ENCODE measurements around the gene SETBP1. TPM values are rescaled to one million over a fixed set of nuclear protein-coding genes. Genes with fewer than 3 reads are reported as not detected.
"Not testable (repeated sequence)": the region's sequence is repeated elsewhere in the genome, so short reads cannot be mapped to it uniquely, and the experiment has no call there.

The SETBP1 gene
- total and polyA plus RNA-seq, 4 donors: 1.3 to 85.0 (median 24.1) TPM

- ATAC-seq (ENCODE audit: low FRiP score): no peak
- H3K27ac ChIP-seq (ENCODE audit: low read depth in 1 of 2, low read length in 2 of 2): no peak overlapping the region
- no peaks in the 10 kb centered on the region for H3K9me3 ChIP-seq (ENCODE audit: control insufficient read depth, low read length)
- DNase-seq: no peak
- peaks cover 2 to 3% of the 10 kb centered on the region in 2 donors for H3K36me3 ChIP-seq (ENCODE audit: control insufficient read depth in 1 of 2, insufficient read depth in 2 of 2, low read length in 1 of 2)
- H3K4me3 ChIP-seq (ENCODE audit: low read length in 2 of 2): no peak overlapping the region
- WGBS, 2 donors: 93 to 94% methylated on average over 6 of the region's 6 CpGs
- H3K27me3 ChIP-seq (ENCODE audit: control insufficient read depth in 1 of 2, insufficient read depth in 2 of 2, low read length in 1 of 2): no peaks in the 10 kb centered on the region
- no peaks in the 10 kb centered on the region for H3K4me1 ChIP-seq (ENCODE audit: control insufficient read depth in 1 of 2, insufficient read depth in 2 of 2, low read length in 2 of 2)
- intact Hi-C loops (cut with DNase I): no loop called here
These were observed 35.2 kb downstream of the SETBP1 start for GRCh38 chr18:44715842-44716241.

DNA sequence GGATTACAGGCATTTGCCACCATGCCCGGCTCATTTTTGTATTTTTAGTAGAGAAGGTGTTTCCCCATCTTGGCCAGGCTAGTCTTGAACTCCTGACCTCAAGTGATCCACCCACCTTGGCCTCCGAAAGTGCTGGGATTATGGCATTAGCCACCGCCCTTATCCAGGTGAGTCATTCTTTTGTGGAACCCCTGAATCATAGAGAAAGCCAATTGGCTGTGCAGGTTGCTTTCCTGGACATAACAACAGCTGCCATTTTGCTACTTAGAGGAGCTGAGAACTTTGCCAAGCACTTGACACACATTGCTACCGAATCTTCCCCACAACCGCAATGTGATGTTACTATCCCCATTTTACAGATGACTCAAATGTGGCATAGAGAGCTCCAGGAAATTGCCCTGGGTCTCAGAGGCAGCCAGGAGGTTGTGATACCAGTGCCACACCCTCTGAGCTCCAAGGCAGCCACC lies 36.0 kb downstream of the SETBP1 start:
- WGBS, 2 donors: 95 to 96% methylated on average over 5 of the region's 5 CpGs
- no peak for DNase-seq
- Histone ChIP-seq H3K9me3 (ENCODE audit: control insufficient read depth, low read length) (no peaks in the 10 kb centered on the region), H3K4me3 (ENCODE audit: low read length in 2 of 2) (no peak overlapping the region), H3K27me3 (ENCODE audit: control insufficient read depth in 1 of 2, insufficient read depth in 2 of 2, low read length in 1 of 2) (no peaks in the 10 kb centered on the region), H3K4me1 (ENCODE audit: control insufficient read depth in 1 of 2, insufficient read depth in 2 of 2, low read length in 2 of 2) (no peaks in the 10 kb centered on the region), H3K36me3 (ENCODE audit: control insufficient read depth in 1 of 2, insufficient read depth in 2 of 2, low read length in 1 of 2) (peaks cover 2 to 3% of the 10 kb centered on the region in 2 donors), H3K27ac (ENCODE audit: low read depth in 1 of 2, low read length in 2 of 2) (no peak overlapping the region)
- intact Hi-C loops (cut with DNase I): no loop called here
- ATAC-seq (ENCODE audit: low FRiP score): no peak

- H3K4me3 ChIP-seq (ENCODE audit: low read length in 2 of 2): no peak overlapping the region
- no peak overlapping the region for H3K27ac ChIP-seq (ENCODE audit: low read depth in 1 of 2, low read length in 2 of 2)
- DNase-seq (no peak), ATAC-seq (ENCODE audit: low FRiP score) (no peak)
- H3K36me3 ChIP-seq (ENCODE audit: control insufficient read depth in 1 of 2, insufficient read depth in 2 of 2, low read length in 1 of 2): peaks cover 0 to 3% of the 10 kb centered on the region in 2 donors
- peaks cover 0 to 4% of the 10 kb centered on the region in 2 donors for H3K4me1 ChIP-seq (ENCODE audit: control insufficient read depth in 1 of 2, insufficient read depth in 2 of 2, low read length in 2 of 2)
- no peaks in the 10 kb centered on the region for H3K9me3 ChIP-seq (ENCODE audit: control insufficient read depth, low read length)
- WGBS, 2 donors: 93 to 95% methylated on average over 3 of the region's 3 CpGs
- intact Hi-C loops (cut with DNase I): no loop called here
- H3K27me3 ChIP-seq (ENCODE audit: control insufficient read depth in 1 of 2, insufficient read depth in 2 of 2, low read length in 1 of 2): no peaks in the 10 kb centered on the region
These were observed 38.9 kb downstream of the SETBP1 start for GRCh38 chr18:44719519-44720060.

DNA sequence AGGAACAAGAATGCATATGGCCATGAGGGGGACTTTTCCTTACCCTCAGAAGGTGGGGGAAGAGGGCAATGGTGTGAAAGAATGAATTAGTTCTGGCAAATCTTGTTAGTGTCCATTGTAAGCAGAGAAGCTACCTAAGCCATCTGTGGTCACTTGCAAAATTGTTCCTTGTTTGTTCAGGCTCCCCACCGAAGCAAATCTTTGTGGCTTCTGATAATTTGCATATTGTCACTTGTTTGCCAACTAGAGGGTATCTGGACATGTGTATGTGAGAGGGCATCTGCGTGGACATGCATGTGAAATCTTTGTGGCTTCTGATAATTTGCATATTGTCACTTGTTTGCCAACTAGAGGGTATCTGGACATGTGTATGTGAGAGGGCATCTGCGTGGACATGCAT lies 41.1 kb downstream of the SETBP1 start:
- intact Hi-C loops (cut with DNase I); ATAC-seq (ENCODE audit: low FRiP score); H3K9me3 ChIP-seq (ENCODE audit: control insufficient read depth, low read length); H3K27me3 ChIP-seq (ENCODE audit: control insufficient read depth in 1 of 2, insufficient read depth in 2 of 2, low read length in 1 of 2); H3K4me3 ChIP-seq (ENCODE audit: low read length in 2 of 2); DNase-seq; H3K36me3 ChIP-seq (ENCODE audit: control insufficient read depth in 1 of 2, insufficient read depth in 2 of 2, low read length in 1 of 2); H3K27ac ChIP-seq (ENCODE audit: low read depth in 1 of 2, low read length in 2 of 2); H3K4me1 ChIP-seq (ENCODE audit: control insufficient read depth in 1 of 2, insufficient read depth in 2 of 2, low read length in 2 of 2): not testable (repeated sequence)
- WGBS, 2 donors: 93 to 94% methylated on average over 3 of the region's 3 CpGs

GRCh38 chr18:44723411-44723810 lies 42.7 kb downstream of the SETBP1 start:
- Histone ChIP-seq H3K4me3 (ENCODE audit: low read length in 2 of 2) (no peak overlapping the region), H3K4me1 (ENCODE audit: control insufficient read depth in 1 of 2, insufficient read depth in 2 of 2, low read length in 2 of 2) (peaks cover 4 to 6% of the 10 kb centered on the region in 2 donors), H3K36me3 (ENCODE audit: control insufficient read depth in 1 of 2, insufficient read depth in 2 of 2, low read length in 1 of 2) (no peaks in the 10 kb centered on the region), H3K27ac (ENCODE audit: low read depth in 1 of 2, low read length in 2 of 2) (no peak overlapping the region), H3K9me3 (ENCODE audit: control insufficient read depth, low read length) (no peaks in the 10 kb centered on the region), H3K27me3 (ENCODE audit: control insufficient read depth in 1 of 2, insufficient read depth in 2 of 2, low read length in 1 of 2) (no peaks in the 10 kb centered on the region)
- no peak for DNase-seq
- intact Hi-C loops (cut with DNase I): no loop called here
- WGBS, 2 donors: 85 to 87% methylated on average over 6 of the region's 6 CpGs
- ATAC-seq (ENCODE audit: low FRiP score): no peak

GRCh38 chr18:44724105-44724778 lies 43.6 kb downstream of the SETBP1 start:
- 82 to 89% methylated on average over 1 of the region's 1 CpG for WGBS, 2 donors
- Histone ChIP-seq H3K27ac (ENCODE audit: low read depth in 1 of 2, low read length in 2 of 2) (peak overlapping the region in 1 of 2 donors; percentile 10), H3K36me3 (ENCODE audit: control insufficient read depth in 1 of 2, insufficient read depth in 2 of 2, low read length in 1 of 2) (no peaks in the 10 kb centered on the region), H3K4me3 (ENCODE audit: low read length in 2 of 2) (no peak overlapping the region), H3K9me3 (ENCODE audit: control insufficient read depth, low read length) (no peaks in the 10 kb centered on the region), H3K4me1 (ENCODE audit: control insufficient read depth in 1 of 2, insufficient read depth in 2 of 2, low read length in 2 of 2) (peaks cover 4 to 6% of the 10 kb centered on the region in 2 donors), H3K27me3 (ENCODE audit: control insufficient read depth in 1 of 2, insufficient read depth in 2 of 2, low read length in 1 of 2) (no peaks in the 10 kb centered on the region)
- DNase-seq (no peak), ATAC-seq (ENCODE audit: low FRiP score) (peak; percentile 8)
- intact Hi-C loops (cut with DNase I): no loop called here

DNA sequence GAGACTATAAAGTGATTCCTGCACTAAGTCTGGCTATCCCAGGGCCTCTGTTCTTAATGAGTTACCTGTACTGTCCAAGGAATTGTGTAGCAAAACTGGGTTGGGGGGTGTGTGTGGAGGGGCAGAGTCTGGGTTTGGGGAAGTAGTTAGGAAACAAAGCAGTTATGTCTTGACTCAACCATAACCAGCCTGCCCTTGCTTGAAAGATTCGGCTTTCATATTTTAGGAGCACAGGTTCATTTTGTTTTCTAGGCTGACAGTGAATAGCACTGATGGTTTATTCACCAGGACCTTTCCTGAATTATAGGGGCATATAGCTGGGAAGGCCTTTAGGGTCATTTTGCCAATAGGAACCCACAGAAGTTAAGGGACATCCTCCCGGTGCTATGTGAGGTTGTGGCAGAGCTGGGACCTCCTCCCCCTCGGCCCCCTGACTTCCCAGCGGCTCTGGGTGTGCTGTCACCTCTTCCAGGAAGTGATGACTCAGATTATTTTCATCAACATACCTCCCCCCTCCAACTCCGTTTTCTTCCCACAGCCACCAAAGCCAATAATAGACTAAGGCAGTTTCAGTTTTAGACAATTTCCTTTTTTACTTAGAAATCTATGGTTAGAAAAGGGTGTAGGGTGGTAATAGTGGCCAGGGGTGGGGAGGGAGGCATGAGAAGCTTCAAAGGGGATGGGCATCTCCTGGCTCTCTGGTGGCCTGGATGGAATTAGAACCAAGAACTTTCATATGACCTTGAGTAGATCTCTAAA lies 44.8 kb downstream of the SETBP1 start:
- peaks cover 0 to 2% of the 10 kb centered on the region in 2 donors for H3K36me3 ChIP-seq (ENCODE audit: control insufficient read depth in 1 of 2, insufficient read depth in 2 of 2, low read length in 1 of 2)
- no peaks in the 10 kb centered on the region for H3K9me3 ChIP-seq (ENCODE audit: control insufficient read depth, low read length)
- WGBS, 2 donors: 27 to 31% methylated on average over 5 of the region's 5 CpGs
- DNase-seq: peak; percentile 73 to 84
- intact Hi-C loops (cut with DNase I): loop anchor here in 1 of 2 donors (5.0 kb wide), 1 partner anchor 102 kb away; no protein-coding TSS in a partner anchor
- H3K4me3 ChIP-seq (ENCODE audit: low read length in 2 of 2): no peak overlapping the region
- peak overlapping the region; percentile 1 to 4 for H3K27ac ChIP-seq (ENCODE audit: low read depth in 1 of 2, low read length in 2 of 2)
- H3K4me1 ChIP-seq (ENCODE audit: control insufficient read depth in 1 of 2, insufficient read depth in 2 of 2, low read length in 2 of 2): peaks cover 4 to 6% of the 10 kb centered on the region in 2 donors
- no peaks in the 10 kb centered on the region for H3K27me3 ChIP-seq (ENCODE audit: control insufficient read depth in 1 of 2, insufficient read depth in 2 of 2, low read length in 1 of 2)
- peak; percentile 67 for ATAC-seq (ENCODE audit: low FRiP score)

DNA sequence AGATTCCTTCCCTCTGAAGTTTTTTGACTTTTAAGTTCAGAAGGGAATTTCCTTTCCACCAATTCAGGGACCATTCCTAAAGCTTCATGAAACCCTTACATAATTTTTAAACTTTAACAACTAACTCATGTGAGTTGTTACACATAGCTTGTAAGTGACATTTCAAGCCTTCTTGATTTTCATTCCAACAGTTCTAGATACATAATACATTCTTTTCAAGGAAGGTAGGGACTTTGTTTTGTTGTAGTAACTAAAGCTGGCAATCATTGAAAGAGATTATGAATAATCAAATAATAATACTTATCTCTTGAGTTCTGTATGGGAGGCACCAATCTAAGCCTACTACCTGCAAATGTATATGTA lies 45.4 kb downstream of the SETBP1 start:
- intact Hi-C loops (cut with DNase I): loop anchor here in 1 of 2 donors (5.0 kb wide), 1 partner anchor 101 kb away; no protein-coding TSS in a partner anchor
- no peak for ATAC-seq (ENCODE audit: low FRiP score)
- H3K27me3 ChIP-seq (ENCODE audit: control insufficient read depth in 1 of 2, insufficient read depth in 2 of 2, low read length in 1 of 2): no peaks in the 10 kb centered on the region
- no peaks in the 10 kb centered on the region for H3K9me3 ChIP-seq (ENCODE audit: control insufficient read depth, low read length)
- H3K4me3 ChIP-seq (ENCODE audit: low read length in 2 of 2): no peak overlapping the region
- DNase-seq: no peak
- peaks cover 4 to 6% of the 10 kb centered on the region in 2 donors for H3K4me1 ChIP-seq (ENCODE audit: control insufficient read depth in 1 of 2, insufficient read depth in 2 of 2, low read length in 2 of 2)
- peaks cover 0 to 2% of the 10 kb centered on the region in 2 donors for H3K36me3 ChIP-seq (ENCODE audit: control insufficient read depth in 1 of 2, insufficient read depth in 2 of 2, low read length in 1 of 2)
- H3K27ac ChIP-seq (ENCODE audit: low read depth in 1 of 2, low read length in 2 of 2): no peak overlapping the region
